Gastroesophageal sphincter (tissue), 4 donors: Measurements from ENCODE around the gene VMP1. TPM values are rescaled to one million over a fixed set of nuclear protein-coding genes. Genes with fewer than 3 reads are reported as not detected.

Source experiments
- ATAC-seq: fragments of 150-250 bp; one replicate; pipeline ENCODE4 v1.9.1; 2016; ENCODE audit warnings: mild to moderate bottlenecking, moderate library complexity
- H3K27ac ChIP-seq, 4 donors: fragments of 200-600 bp; sonication (generic) in 3 of 4; 1 replicate in 3 of 4; 2 replicates in 1 of 4; pipeline ENCODE4 v1.5.1; 2016 to 2019
- H3K27me3 ChIP-seq: fragments of 200-600 bp; sonication (generic); one replicate; pipeline ENCODE4 v1.5.1; 2019
- H3K36me3 ChIP-seq, 2 donors: fragments of 200-600 bp; sonication (generic); one replicate each; pipeline ENCODE4 v1.5.1; 2019; ENCODE audit warnings: control low read depth in 1 of 2
- H3K4me1 ChIP-seq, 3 donors: fragments of 200-600 bp; sonication (generic); 1 replicate in 2 of 3; 2 replicates in 1 of 3; pipeline ENCODE4 v1.5.1; 2016 to 2019; ENCODE audit warnings: control low read depth in 2 of 3
- H3K4me3 ChIP-seq, 2 donors: fragments of 200-600 bp; sonication (generic); one replicate each; pipeline ENCODE4 v1.5.1; 2019; ENCODE audit warnings: mild to moderate bottlenecking in 1 of 2, moderate library complexity in 1 of 2
- H3K9me3 ChIP-seq, 3 donors: fragments of 200-600 bp; sonication (generic); one replicate each; pipeline ENCODE4 v1.5.1; 2017 to 2019; ENCODE audit warnings: control low read depth in 2 of 3
- EP300 ChIP-seq: sonication (generic); formaldehyde crosslinking; IDR thresholded peaks from one replicate; pipeline ENCODE4 v1.6.1; 2017; ENCODE audit warnings: antibody characterized with exemption, mild to moderate bottlenecking
- POLR2A ChIP-seq, 2 donors: fragments of 450-650 bp; IDR thresholded peaks; one replicate each; pipeline ENCODE4 v1.6.1; 2017; ENCODE audit warnings: antibody characterized with exemption in 2 of 2, mild to moderate bottlenecking in 2 of 2, moderate library complexity in 1 of 2
- POLR2AphosphoS5 ChIP-seq: sonication (generic); formaldehyde crosslinking; IDR thresholded peaks from one replicate; pipeline ENCODE4 v1.6.1; 2017; ENCODE audit warnings: antibody characterized with exemption
- WGBS, 2 donors: methylation state at CpG; one replicate each; pipeline ENCODE4 v1.1.5; 2018; ENCODE audit warnings: low coverage in 1 of 2; 5-methylcytosine and 5-hydroxymethylcytosine counted together
- total RNA-seq, 4 donors: library from RNA; depleted of rRNA; stranded (reverse); fragments of >200 nt; gene quantifications; one replicate each; pipeline ENCODE4 v1.1.0, GENCODE V29; 2016
- TF ChIP-seq, protein P1 (sequence below), 4 experiments: fragments of 200-600 bp in 2 of 4; fragments of 450-650 bp in 2 of 4; sonication (generic) in 1 of 4; IDR thresholded peaks; one replicate each; pipeline ENCODE4 v1.5.1; 2017 to 2019; ENCODE audit warnings: antibody characterized with exemption in 4 of 4, mild to moderate bottlenecking in 2 of 4, moderate library complexity in 2 of 4

The VMP1 gene
- total RNA-seq, 4 donors from 2014 or later, result 50.8 to 175 (median 85.0) TPM

GRCh38 chr17:59858932-59859331 lies 151.5 kb downstream of the VMP1 start:
- no peak for ATAC-seq
- no peak overlapping the region for H3K27ac ChIP-seq
- TF ChIP-seq POLR2A (IDR thresholded peaks at IDR 0.05), result no peak
- TF ChIP-seq, protein P1, sequence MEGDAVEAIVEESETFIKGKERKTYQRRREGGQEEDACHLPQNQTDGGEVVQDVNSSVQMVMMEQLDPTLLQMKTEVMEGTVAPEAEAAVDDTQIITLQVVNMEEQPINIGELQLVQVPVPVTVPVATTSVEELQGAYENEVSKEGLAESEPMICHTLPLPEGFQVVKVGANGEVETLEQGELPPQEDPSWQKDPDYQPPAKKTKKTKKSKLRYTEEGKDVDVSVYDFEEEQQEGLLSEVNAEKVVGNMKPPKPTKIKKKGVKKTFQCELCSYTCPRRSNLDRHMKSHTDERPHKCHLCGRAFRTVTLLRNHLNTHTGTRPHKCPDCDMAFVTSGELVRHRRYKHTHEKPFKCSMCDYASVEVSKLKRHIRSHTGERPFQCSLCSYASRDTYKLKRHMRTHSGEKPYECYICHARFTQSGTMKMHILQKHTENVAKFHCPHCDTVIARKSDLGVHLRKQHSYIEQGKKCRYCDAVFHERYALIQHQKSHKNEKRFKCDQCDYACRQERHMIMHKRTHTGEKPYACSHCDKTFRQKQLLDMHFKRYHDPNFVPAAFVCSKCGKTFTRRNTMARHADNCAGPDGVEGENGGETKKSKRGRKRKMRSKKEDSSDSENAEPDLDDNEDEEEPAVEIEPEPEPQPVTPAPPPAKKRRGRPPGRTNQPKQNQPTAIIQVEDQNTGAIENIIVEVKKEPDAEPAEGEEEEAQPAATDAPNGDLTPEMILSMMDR (IDR thresholded peaks at IDR 0.05), result no peak
- no peak for TF ChIP-seq POLR2AphosphoS5
- no peak for TF ChIP-seq EP300
- H3K4me1 ChIP-seq, result no peaks in the 10 kb centered on the region
- H3K27me3 ChIP-seq, result no peaks in the 10 kb centered on the region
- H3K4me3 ChIP-seq, result no peak overlapping the region
- WGBS, 2 donors, result 76 to 77% methylated on average over 3 of the region's 3 CpGs
- peaks cover 0 to 36% of the 10 kb centered on the region in 2 donors for H3K36me3 ChIP-seq
- H3K9me3 ChIP-seq, result no peaks in the 10 kb centered on the region

DNA sequence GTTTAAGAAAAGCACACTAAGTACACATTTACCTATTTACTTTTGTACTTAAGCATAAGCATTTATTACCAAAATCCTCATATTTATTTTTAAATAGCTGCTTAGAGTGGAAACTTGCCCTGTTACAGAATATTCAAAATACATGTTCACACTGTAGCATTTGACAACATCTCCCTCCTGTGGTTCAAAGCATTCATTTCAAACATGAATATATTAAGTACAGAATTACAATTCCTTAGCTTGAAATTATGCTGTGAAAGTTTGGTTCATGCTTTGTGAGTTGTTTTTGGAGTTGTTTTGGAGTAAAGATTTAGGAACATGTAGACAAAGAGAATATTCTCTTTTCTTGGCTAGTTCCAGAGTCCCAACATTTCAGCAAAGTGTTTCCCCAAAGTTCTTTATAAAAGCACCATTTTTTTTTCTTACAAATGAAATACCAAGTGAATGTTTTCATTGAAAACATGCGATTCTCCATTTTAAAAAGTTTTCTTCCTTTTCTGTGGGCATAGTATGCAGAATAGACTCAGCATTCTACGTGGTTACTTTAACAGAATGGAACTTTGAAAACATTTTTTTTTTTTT lies 152.1 kb downstream of the VMP1 start:
- peaks cover 0 to 42% of the 10 kb centered on the region in 2 donors for H3K36me3 ChIP-seq
- ATAC-seq, result no peak
- no peaks in the 10 kb centered on the region for H3K27me3 ChIP-seq
- TF ChIP-seq POLR2AphosphoS5 (no peak), EP300 (no peak), POLR2A (IDR thresholded peaks at IDR 0.05) (no peak)
- TF ChIP-seq, protein P1 (IDR thresholded peaks at IDR 0.05), result peak; percentile 44 to 80 (median 64)
- H3K4me3 ChIP-seq, result no peak overlapping the region
- no peak overlapping the region for H3K27ac ChIP-seq
- no peaks in the 10 kb centered on the region for H3K9me3 ChIP-seq
- no peaks in the 10 kb centered on the region for H3K4me1 ChIP-seq
- WGBS, 2 donors, result 74 to 89% methylated on average over 2 of the region's 2 CpGs

DNA sequence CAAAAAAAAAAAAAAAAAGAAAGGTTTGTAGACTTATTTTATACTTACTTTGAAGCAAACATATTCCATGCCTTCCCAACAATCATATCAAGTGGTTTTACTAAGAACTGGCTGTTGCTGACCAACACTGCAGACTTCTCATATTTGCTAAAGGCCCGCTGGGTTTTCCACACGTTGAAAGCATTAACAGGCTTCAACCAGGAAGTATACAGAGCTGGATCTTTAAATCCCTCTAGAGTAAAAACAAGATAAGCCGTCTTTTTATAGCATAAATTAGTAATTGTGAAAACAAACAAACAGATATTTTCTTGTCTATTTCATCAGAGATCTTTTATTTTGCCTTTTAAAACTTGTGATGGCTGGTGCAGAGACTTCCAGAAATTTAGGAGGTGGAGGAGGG lies 156.2 kb downstream of the VMP1 start:
- H3K27ac ChIP-seq, result no peak overlapping the region
- no peak for ATAC-seq
- no peak overlapping the region for H3K4me3 ChIP-seq
- H3K9me3 ChIP-seq, result no peaks in the 10 kb centered on the region
- WGBS, 2 donors, result 72 to 80% methylated on average over 3 of the region's 3 CpGs
- H3K4me1 ChIP-seq, result no peaks in the 10 kb centered on the region
- peaks cover 0 to 60% of the 10 kb centered on the region in 2 donors for H3K36me3 ChIP-seq
- no peaks in the 10 kb centered on the region for H3K27me3 ChIP-seq
- TF ChIP-seq, protein P1 (IDR thresholded peaks at IDR 0.05), result no peak
- TF ChIP-seq POLR2A (IDR thresholded peaks at IDR 0.05) (no peak), POLR2AphosphoS5 (no peak), EP300 (no peak)

DNA sequence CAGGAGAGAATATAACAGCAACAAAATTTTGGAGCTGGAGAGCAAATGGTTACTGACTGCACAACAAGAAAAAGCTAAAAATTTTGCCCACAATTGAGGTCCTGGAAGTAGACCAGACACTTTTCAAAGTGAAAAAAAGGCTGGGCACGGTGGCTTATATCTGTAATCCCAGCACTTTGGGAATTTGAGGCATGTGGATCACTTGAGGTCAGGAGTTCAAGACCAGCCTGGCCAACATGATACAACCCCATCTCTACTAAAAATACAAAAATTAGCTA lies 162.4 kb downstream of the VMP1 start:
- WGBS, 2 donors, result 21% methylated on average over 1 of the region's 1 CpG; no CpG with 5 or more reads in 1 of the 2 donors
- Histone ChIP-seq H3K36me3 (peaks cover 0 to 51% of the 10 kb centered on the region in 2 donors), H3K4me1 (no peaks in the 10 kb centered on the region), H3K27me3 (no peaks in the 10 kb centered on the region), H3K9me3 (no peaks in the 10 kb centered on the region), H3K4me3 (no peak overlapping the region), H3K27ac (no peak overlapping the region)
- no peak for ATAC-seq
- TF ChIP-seq, protein P1 (IDR thresholded peaks at IDR 0.05), result no peak
- no peak for TF ChIP-seq POLR2AphosphoS5
- no peak for TF ChIP-seq EP300
- TF ChIP-seq POLR2A (IDR thresholded peaks at IDR 0.05), result no peak

DNA sequence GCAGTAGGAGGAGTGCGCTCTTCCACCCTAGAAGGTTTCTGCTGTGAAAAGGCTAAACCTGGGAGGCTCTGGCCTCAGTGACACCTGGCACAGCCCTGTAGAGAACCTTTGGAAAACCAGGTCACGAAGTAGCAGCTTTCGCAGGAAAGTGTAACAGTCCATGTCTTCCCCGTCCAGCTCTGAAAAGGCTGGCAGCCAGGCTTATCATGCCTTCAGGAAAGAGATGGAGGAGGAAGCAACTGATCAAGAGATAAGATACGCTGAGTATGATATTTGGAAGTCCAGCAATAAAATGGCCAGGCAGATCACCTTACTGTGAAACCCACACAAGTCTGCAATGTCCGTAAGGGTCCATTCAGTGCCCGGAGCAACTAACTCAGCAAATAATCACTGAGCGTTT lies 163.0 kb downstream of the VMP1 start:
- H3K27ac ChIP-seq, result no peak overlapping the region
- ATAC-seq, result no peak
- H3K4me1 ChIP-seq, result no peaks in the 10 kb centered on the region
- no peaks in the 10 kb centered on the region for H3K27me3 ChIP-seq
- H3K9me3 ChIP-seq, result no peaks in the 10 kb centered on the region
- TF ChIP-seq EP300 (no peak), POLR2A (IDR thresholded peaks at IDR 0.05) (no peak), POLR2AphosphoS5 (no peak)
- TF ChIP-seq, protein P1 (IDR thresholded peaks at IDR 0.05), result no peak
- H3K4me3 ChIP-seq, result no peak overlapping the region
- WGBS, 2 donors, result 85 to 94% methylated on average over 5 to 6 of the region's 8 CpGs
- peaks cover 0 to 51% of the 10 kb centered on the region in 2 donors for H3K36me3 ChIP-seq
